SK-N-SH (cell line): ENCODE results near the gene CACNA1E.

Experiments
- CHD2 ChIP-seq: fragments of 150-350 bp; IDR thresholded peaks from 2 replicates; pipeline ENCODE4 v1.6.1; 2018; ENCODE audit warnings: low read length; ENCODE audit not compliant: partially characterized antibody
- FOXJ3 ChIP-seq: sonication (generic); formaldehyde crosslinking; IDR thresholded peaks from 2 replicates; pipeline ENCODE4 v1.5.1; 2020; ENCODE audit warnings: mild to moderate bottlenecking, missing genetic modification reagents
- JUND ChIP-seq: IDR thresholded peaks from 2 replicates; pipeline ENCODE4 v1.4.0; 2012
- NRF1 ChIP-seq: IDR thresholded peaks from 2 replicates; pipeline ENCODE4 v1.6.1; 2012; ENCODE audit warnings: low read depth, mild to moderate bottlenecking, low read length

DNA sequence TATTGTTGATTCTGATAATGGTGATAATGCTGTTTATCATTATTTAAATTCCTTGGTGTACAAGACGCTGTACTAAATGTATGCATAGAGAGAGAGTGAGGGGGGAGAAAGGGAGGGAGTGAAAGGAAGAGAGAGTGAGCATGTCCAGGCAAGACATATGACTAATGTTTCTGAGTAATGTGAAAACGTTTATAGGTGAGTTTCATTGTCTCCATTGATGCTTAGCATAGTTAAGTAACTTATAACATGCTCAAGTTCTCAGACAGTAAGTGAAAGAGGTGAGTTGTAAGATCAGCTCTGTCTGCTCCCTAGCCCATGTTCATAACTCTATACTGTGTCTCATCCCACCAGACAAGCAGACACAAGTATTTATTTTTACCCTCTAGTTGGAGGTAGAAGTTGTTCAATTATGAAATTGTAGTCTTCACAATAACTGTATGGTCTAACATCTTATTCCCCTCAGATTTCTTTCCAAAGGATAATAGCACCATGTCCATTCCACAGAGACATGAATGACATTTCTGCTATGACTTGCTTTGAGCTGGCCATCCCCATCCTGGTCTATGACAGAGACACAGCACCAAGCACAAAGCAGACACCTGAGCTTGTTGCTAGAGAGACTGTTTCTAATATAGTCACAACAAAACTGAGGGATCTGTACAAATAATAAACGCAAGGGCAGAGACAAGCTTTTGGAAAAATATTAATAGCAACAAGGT, 285.1 kb downstream of the CACNA1E start:
- TF ChIP-seq JUND (no peak), CHD2 (no peak), FOXJ3 (CRISPR knock-in tag) (no peak), NRF1 (no peak)
